Central memory CD4-positive, alpha-beta T cell (primary cell): ENCODE data around the gene LGR6.
A peak's percentile ranks its signal among the peaks of the same experiment; 100 is the strongest.

Experiments
- DNase-seq: peaks from one replicate; pipeline ENCODE4 v3.0.0; 2022

LGR6 gene

GRCh38 chr1:202272103-202272845, 78.7 kb downstream of the LGR6 start:
- DNase-seq = no peak

- peak; percentile 6 for DNase-seq
Measured at GRCh38 chr1:202274611-202275010, 81.0 kb downstream of the LGR6 start.

- no peak for DNase-seq
Measured at GRCh38 chr1:202275061-202275770, 81.6 kb downstream of the LGR6 start.

GRCh38 chr1:202276081-202276715, 82.6 kb downstream of the LGR6 start:
- no peak for DNase-seq

- DNase-seq = no peak
Measured at GRCh38 chr1:202276920-202277319, 83.3 kb downstream of the LGR6 start.

- DNase-seq = no peak
Measured at GRCh38 chr1:202278751-202279150, 85.2 kb downstream of the LGR6 start.

GRCh38 chr1:202279806-202280205, 86.2 kb downstream of the LGR6 start:
- DNase-seq = no peak

- no peak for DNase-seq
Measured at GRCh38 chr1:202280595-202280994, 87.0 kb downstream of the LGR6 start.

GRCh38 chr1:202281316-202282024, 87.9 kb downstream of the LGR6 start:
- DNase-seq = no peak

- DNase-seq = no peak
Measured at GRCh38 chr1:202282025-202282371, 88.4 kb downstream of the LGR6 start.

GRCh38 chr1:202282596-202283283, 89.1 kb downstream of the LGR6 start:
- DNase-seq = no peak

- peak; percentile 14 for DNase-seq
Measured at GRCh38 chr1:202283379-202283844, 89.8 kb downstream of the LGR6 start.

- no peak for DNase-seq
Measured at GRCh38 chr1:202283991-202284390, 90.4 kb downstream of the LGR6 start.

GRCh38 chr1:202285908-202286307, 92.3 kb downstream of the LGR6 start:
- no peak for DNase-seq

- DNase-seq = no peak
Measured at GRCh38 chr1:202286622-202287097, 93.1 kb downstream of the LGR6 start.

- no peak for DNase-seq
Measured at GRCh38 chr1:202287196-202287595, 93.6 kb downstream of the LGR6 start.

GRCh38 chr1:202288177-202288576, 94.6 kb downstream of the LGR6 start:
- DNase-seq = no peak

GRCh38 chr1:202289009-202289408, 95.4 kb downstream of the LGR6 start:
- DNase-seq = no peak

- no peak for DNase-seq
Measured at GRCh38 chr1:202291001-202291400, 97.4 kb downstream of the LGR6 start.

GRCh38 chr1:202291961-202292712, 98.5 kb downstream of the LGR6 start:
- DNase-seq = no peak

GRCh38 chr1:202292773-202293172, 99.2 kb downstream of the LGR6 start:
- no peak for DNase-seq

- DNase-seq = no peak
Measured at GRCh38 chr1:202293569-202293968, 100.0 kb downstream of the LGR6 start.
